Muscle layer of colon (tissue), 2 donors: ENCODE measurements around the gene CEP170B.

Experiments
- H3K27ac ChIP-seq: one replicate; pipeline ENCODE4 v1.7.0; 2013; ENCODE audit warnings: low read depth, mild to moderate bottlenecking, low read length, moderate library complexity
- H3K27me3 ChIP-seq, 2 donors: one replicate each; pipeline ENCODE4 v1.7.0; 2013; ENCODE audit warnings: low read length in 2 of 2, mild to moderate bottlenecking in 2 of 2; ENCODE audit not compliant: insufficient read depth in 2 of 2, control insufficient read depth in 1 of 2
- H3K36me3 ChIP-seq: one replicate; pipeline ENCODE4 v1.7.0; 2013; ENCODE audit warnings: mild to moderate bottlenecking, low read length; ENCODE audit not compliant: insufficient read depth
- H3K4me1 ChIP-seq: one replicate; pipeline ENCODE4 v1.7.0; 2013; ENCODE audit warnings: mild to moderate bottlenecking, low read length; ENCODE audit not compliant: insufficient read depth
- H3K4me3 ChIP-seq, 2 donors: one replicate each; pipeline ENCODE4 v1.7.0; 2013; ENCODE audit warnings: low read length in 2 of 2, low read depth in 1 of 2, mild to moderate bottlenecking in 1 of 2, moderate library complexity in 1 of 2
- H3K9ac ChIP-seq: one replicate; pipeline ENCODE4 v1.7.0; 2013; ENCODE audit warnings: low read length
- H3K9me3 ChIP-seq: one replicate; pipeline ENCODE4 v1.7.0; 2013; ENCODE audit warnings: mild to moderate bottlenecking, low read length
- donor health status: abdominal sarcoma.
- donor health status: Adenocarcinoma of cecum.

CEP170B gene

GRCh38 chr14:104865081-104865630 lies at the start of gene CEP170B:
Gene CEP170B (plus strand): TSS chr14:104865268. CDS start chr14:104868451, 3,183 bp downstream.
- Histone ChIP-seq H3K36me3 (no peaks in the 10 kb centered on the region), H3K4me3 (peak within 1 kb of the TSS; percentile 55 to 85), H3K4me1 (peaks cover 9% of the 10 kb centered on the region), H3K27ac (peak within 1 kb of the TSS; percentile 52), H3K27me3 (no peaks in the 10 kb centered on the region), H3K9ac (peak within 1 kb of the TSS; percentile 33), H3K9me3 (no peaks in the 10 kb centered on the region)

GRCh38 chr14:104816616-104816884 lies 48.5 kb upstream of the CEP170B start:
- Histone ChIP-seq H3K4me1 (peaks cover 16% of the 10 kb centered on the region), H3K36me3 (peaks cover 3% of the 10 kb centered on the region), H3K27ac (peak overlapping the region; percentile 97), H3K9me3 (no peaks in the 10 kb centered on the region), H3K4me3 (peak overlapping the region; percentile 80 to 92), H3K27me3 (no peaks in the 10 kb centered on the region), H3K9ac (peak overlapping the region; percentile 86)

- Histone ChIP-seq H3K9ac (no peak overlapping the region), H3K27me3 (no peaks in the 10 kb centered on the region), H3K27ac (no peak overlapping the region), H3K9me3 (no peaks in the 10 kb centered on the region), H3K4me1 (peaks cover 16% of the 10 kb centered on the region), H3K4me3 (no peak overlapping the region), H3K36me3 (no peaks in the 10 kb centered on the region)
Measured at GRCh38 chr14:104817930-104818713, 46.9 kb upstream of the CEP170B start.

- Histone ChIP-seq H3K27ac (no peak overlapping the region), H3K9ac (no peak overlapping the region), H3K4me3 (no peak overlapping the region), H3K9me3 (no peaks in the 10 kb centered on the region), H3K4me1 (peaks cover 16% of the 10 kb centered on the region), H3K36me3 (no peaks in the 10 kb centered on the region), H3K27me3 (no peaks in the 10 kb centered on the region)
Measured at GRCh38 chr14:104818714-104819161, 46.3 kb upstream of the CEP170B start.

DNA sequence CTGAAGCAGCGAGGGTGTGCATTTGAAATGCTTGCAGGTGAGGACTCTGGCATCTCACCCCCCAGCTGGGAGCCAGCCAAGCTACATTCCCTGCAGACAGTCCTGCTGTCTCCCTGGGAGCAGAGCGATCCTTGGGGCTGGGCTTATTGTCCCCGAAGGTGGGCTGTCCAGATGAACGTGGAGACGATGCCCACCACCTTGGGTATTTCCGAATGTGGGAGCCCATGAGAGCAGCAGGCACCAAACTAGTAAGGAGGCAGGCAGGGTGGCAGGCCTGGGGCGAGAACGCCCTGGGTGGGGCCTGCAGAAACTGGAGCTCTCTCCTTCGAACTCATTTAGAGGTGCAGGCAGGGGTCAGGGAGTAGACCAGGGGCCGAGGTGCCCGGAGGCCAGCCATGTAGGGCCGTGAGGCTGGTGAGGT lies 45.7 kb upstream of the CEP170B start:
- Histone ChIP-seq H3K27ac (no peak overlapping the region), H3K4me3 (no peak overlapping the region), H3K36me3 (no peaks in the 10 kb centered on the region), H3K9me3 (no peaks in the 10 kb centered on the region), H3K27me3 (no peaks in the 10 kb centered on the region), H3K4me1 (peaks cover 15% of the 10 kb centered on the region), H3K9ac (no peak overlapping the region)

DNA sequence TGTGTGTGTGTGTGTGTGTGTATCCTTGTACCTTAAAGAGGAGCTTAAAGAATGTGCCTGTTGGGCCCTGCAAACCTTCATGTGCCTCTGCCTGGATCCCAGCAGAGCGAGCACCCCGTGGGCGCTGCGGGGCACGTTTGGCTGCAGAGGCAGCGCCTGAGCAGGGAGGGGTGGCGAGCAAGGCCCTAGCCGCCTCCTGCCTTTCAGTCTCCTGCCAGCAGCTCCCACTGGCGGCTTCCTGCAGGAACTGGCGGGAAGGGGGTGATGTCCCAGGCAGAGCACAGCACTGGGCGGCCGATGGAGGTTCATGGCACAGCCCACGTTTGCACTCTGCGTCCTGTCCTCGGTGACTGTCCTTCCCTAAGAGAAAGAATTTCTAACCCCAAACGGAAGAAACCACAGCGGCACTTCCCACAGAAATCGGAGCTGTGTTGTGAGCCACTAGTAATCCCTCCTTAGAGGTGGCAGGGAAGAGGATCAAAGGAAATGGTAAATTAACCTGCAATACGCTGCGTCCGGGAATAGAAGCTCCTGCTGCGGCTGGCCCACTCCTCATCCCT lies 44.3 kb upstream of the CEP170B start:
- H3K9ac ChIP-seq = no peak overlapping the region
- H3K36me3 ChIP-seq = no peaks in the 10 kb centered on the region
- no peaks in the 10 kb centered on the region for H3K27me3 ChIP-seq
- H3K27ac ChIP-seq = no peak overlapping the region
- no peaks in the 10 kb centered on the region for H3K9me3 ChIP-seq
- no peak overlapping the region for H3K4me3 ChIP-seq
- H3K4me1 ChIP-seq = peaks cover 12% of the 10 kb centered on the region

GRCh38 chr14:104821229-104821945 lies 43.7 kb upstream of the CEP170B start:
- H3K9ac ChIP-seq = no peak overlapping the region
- H3K4me3 ChIP-seq = no peak overlapping the region
- no peaks in the 10 kb centered on the region for H3K36me3 ChIP-seq
- H3K27ac ChIP-seq = no peak overlapping the region
- H3K4me1 ChIP-seq = peaks cover 11% of the 10 kb centered on the region
- H3K9me3 ChIP-seq = no peaks in the 10 kb centered on the region
- no peaks in the 10 kb centered on the region for H3K27me3 ChIP-seq

DNA sequence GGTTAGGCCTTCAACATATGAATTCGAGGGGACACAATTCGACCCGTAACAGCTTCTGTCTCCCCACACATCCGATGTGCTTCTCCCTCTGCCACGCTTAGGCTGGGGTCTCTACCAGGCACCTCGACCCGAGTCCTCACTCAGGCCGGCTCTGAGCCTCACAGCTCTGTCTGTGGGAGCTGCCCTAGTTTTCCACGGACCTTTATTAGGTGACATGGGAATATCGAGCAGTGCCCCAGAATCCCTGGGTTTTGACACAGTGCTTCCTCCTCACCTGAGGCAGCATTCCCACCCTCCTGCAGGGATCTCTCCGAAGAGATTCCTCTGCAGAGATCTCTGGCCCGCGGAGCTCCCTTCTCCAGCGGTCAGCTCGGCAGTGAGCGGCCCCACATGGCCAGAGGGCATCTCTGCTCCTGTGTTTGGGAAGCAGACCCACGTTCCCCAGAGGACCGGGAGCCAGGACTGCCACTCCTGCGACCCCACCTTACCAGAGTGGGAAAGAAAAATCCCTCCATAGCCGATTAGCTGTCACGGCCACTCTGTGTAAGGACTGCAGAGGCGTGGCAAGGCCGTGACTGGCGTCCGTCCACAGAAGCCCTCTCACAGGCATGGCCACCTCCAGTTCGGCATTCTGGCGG lies 43.0 kb upstream of the CEP170B start:
- no peak overlapping the region for H3K4me3 ChIP-seq
- H3K27me3 ChIP-seq = no peaks in the 10 kb centered on the region
- no peak overlapping the region for H3K9ac ChIP-seq
- H3K36me3 ChIP-seq = no peaks in the 10 kb centered on the region
- peaks cover 4% of the 10 kb centered on the region for H3K4me1 ChIP-seq
- H3K27ac ChIP-seq = no peak overlapping the region
- no peaks in the 10 kb centered on the region for H3K9me3 ChIP-seq

- Histone ChIP-seq H3K9ac (no peak overlapping the region), H3K4me3 (no peak overlapping the region), H3K9me3 (no peaks in the 10 kb centered on the region), H3K27ac (no peak overlapping the region), H3K4me1 (no peaks in the 10 kb centered on the region), H3K27me3 (no peaks in the 10 kb centered on the region), H3K36me3 (no peaks in the 10 kb centered on the region)
Measured at GRCh38 chr14:104822821-104823615, 42.0 kb upstream of the CEP170B start.

- no peak overlapping the region for H3K27ac ChIP-seq
- H3K27me3 ChIP-seq = no peaks in the 10 kb centered on the region
- no peaks in the 10 kb centered on the region for H3K4me1 ChIP-seq
- no peak overlapping the region for H3K9ac ChIP-seq
- H3K9me3 ChIP-seq = no peaks in the 10 kb centered on the region
- H3K4me3 ChIP-seq = no peak overlapping the region
- no peaks in the 10 kb centered on the region for H3K36me3 ChIP-seq
Measured at GRCh38 chr14:104824353-104824997, 40.6 kb upstream of the CEP170B start.
